Glutamatergic neuron (in vitro differentiated cells): ENCODE data around the gene PTPRF. TPM values are rescaled to one million over a fixed set of nuclear protein-coding genes. Genes with fewer than 3 reads are reported as not detected.

Experiments used
- DNase-seq: peaks from one replicate; pipeline ENCODE4 v3.0.0; 2022
- H3K27ac Mint-ChIP-seq: one replicate; pipeline ENCODE4 v1.8.0; 2020; ENCODE audit warnings: mild to moderate bottlenecking, mixed read lengths, inconsistent platforms; ENCODE audit not compliant: unreplicated experiment
- H3K27me3 Mint-ChIP-seq: one replicate; pipeline ENCODE4 v1.8.0; 2020; ENCODE audit warnings: mild to moderate bottlenecking, moderate library complexity, mixed read lengths, inconsistent platforms; ENCODE audit not compliant: unreplicated experiment
- H3K36me3 Mint-ChIP-seq: one replicate; pipeline ENCODE4 v1.8.0; 2020; ENCODE audit warnings: mild to moderate bottlenecking, mixed read lengths, inconsistent platforms; ENCODE audit not compliant: unreplicated experiment
- H3K4me1 Mint-ChIP-seq: one replicate; pipeline ENCODE4 v1.8.0; 2020; ENCODE audit warnings: mild to moderate bottlenecking, low read depth, mixed read lengths, inconsistent platforms; ENCODE audit not compliant: unreplicated experiment
- H3K4me3 Mint-ChIP-seq: one replicate; pipeline ENCODE4 v1.8.0; 2020; ENCODE audit warnings: mild to moderate bottlenecking, mixed read lengths, inconsistent platforms; ENCODE audit not compliant: unreplicated experiment
- H3K9me3 Mint-ChIP-seq: one replicate; pipeline ENCODE4 v1.8.0; 2020; ENCODE audit warnings: mild to moderate bottlenecking, moderate library complexity, mixed read lengths, inconsistent platforms; ENCODE audit not compliant: unreplicated experiment
- CTCF ChIP-seq: fragments of 200-600 bp; sonication (generic); IDR thresholded peaks from one replicate; pipeline ENCODE4 v1.5.0; 2021; ENCODE audit not compliant: partially characterized antibody, unreplicated experiment
- total RNA-seq: library from RNA; stranded (reverse); fragmentation: NEBNext Ultra II Directional; extraction: Animal tissue kit (Norgen Biotek cat#: 25700); gene quantifications from one replicate; pipeline ENCODE4 v1.2.1, GENCODE V29; 2021; ENCODE audit not compliant: unreplicated experiment

Gene PTPRF
- total RNA-seq, 1 donor from 2014 or later, result 171 TPM

GRCh38 chr1:43512681-43513080 is 18.0 kb upstream of the PTPRF start:
- Mint-ChIP-seq H3K9me3 (no peaks in the 10 kb centered on the region), H3K27me3 (peaks cover 2% of the 10 kb centered on the region), H3K4me1 (peaks cover 3% of the 10 kb centered on the region), H3K4me3 (no peak overlapping the region), H3K36me3 (peaks cover 8% of the 10 kb centered on the region), H3K27ac (no peak overlapping the region)
- no peak for DNase-seq
- TF ChIP-seq CTCF, result no peak

- Mint-ChIP-seq H3K27ac (no peak overlapping the region), H3K4me3 (no peak overlapping the region), H3K4me1 (peaks cover 3% of the 10 kb centered on the region), H3K27me3 (no peaks in the 10 kb centered on the region), H3K9me3 (no peaks in the 10 kb centered on the region), H3K36me3 (peaks cover 8% of the 10 kb centered on the region)
- no peak for TF ChIP-seq CTCF
- DNase-seq, result no peak
Observed at GRCh38 chr1:43513471-43514173, 17.1 kb upstream of the PTPRF start.

- H3K36me3 Mint-ChIP-seq, result no peaks in the 10 kb centered on the region
- TF ChIP-seq CTCF, result no peak
- peaks cover 2% of the 10 kb centered on the region for H3K4me1 Mint-ChIP-seq
- H3K27me3 Mint-ChIP-seq, result no peaks in the 10 kb centered on the region
- no peak overlapping the region for H3K27ac Mint-ChIP-seq
- no peak for DNase-seq
- H3K4me3 Mint-ChIP-seq, result no peak overlapping the region
- no peaks in the 10 kb centered on the region for H3K9me3 Mint-ChIP-seq
Observed at GRCh38 chr1:43518935-43519686, 11.6 kb upstream of the PTPRF start.

- Mint-ChIP-seq H3K4me3 (no peak overlapping the region), H3K9me3 (no peaks in the 10 kb centered on the region), H3K4me1 (peaks cover 3% of the 10 kb centered on the region), H3K27ac (no peak overlapping the region), H3K36me3 (no peaks in the 10 kb centered on the region), H3K27me3 (no peaks in the 10 kb centered on the region)
- no peak for DNase-seq
- no peak for TF ChIP-seq CTCF
Observed at GRCh38 chr1:43520100-43520778, 10.4 kb upstream of the PTPRF start.
